HS-27A (cell line): ENCODE measurements around the gene PVALEF.

Source experiments
- DNase-seq: peaks from one replicate; pipeline ENCODE4 v3.0.0-alpha.2; 2012; ENCODE audit warnings: low read depth, missing footprints

The PVALEF gene

DNA sequence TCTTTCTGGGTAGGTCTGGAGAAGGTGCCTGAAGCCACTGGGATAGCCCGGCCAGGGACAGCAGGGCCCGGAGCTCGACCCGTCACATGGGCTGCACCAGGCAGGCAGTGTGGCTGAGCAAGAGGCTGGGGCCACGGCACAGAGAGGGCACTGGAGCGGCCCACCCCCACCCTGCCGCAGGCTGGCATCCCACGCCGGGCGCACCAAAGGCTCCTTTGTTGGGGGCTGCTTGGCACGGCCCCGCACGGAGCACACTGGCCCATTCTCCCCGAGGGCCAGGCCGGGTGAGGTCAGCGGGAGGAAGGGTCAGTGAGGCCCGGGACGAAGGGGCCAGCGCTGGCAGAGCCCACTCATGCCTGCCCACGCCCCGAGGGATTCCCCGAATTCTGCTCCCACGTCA is 36.5 kb upstream of the PVALEF start:
- no peak for DNase-seq

DNA sequence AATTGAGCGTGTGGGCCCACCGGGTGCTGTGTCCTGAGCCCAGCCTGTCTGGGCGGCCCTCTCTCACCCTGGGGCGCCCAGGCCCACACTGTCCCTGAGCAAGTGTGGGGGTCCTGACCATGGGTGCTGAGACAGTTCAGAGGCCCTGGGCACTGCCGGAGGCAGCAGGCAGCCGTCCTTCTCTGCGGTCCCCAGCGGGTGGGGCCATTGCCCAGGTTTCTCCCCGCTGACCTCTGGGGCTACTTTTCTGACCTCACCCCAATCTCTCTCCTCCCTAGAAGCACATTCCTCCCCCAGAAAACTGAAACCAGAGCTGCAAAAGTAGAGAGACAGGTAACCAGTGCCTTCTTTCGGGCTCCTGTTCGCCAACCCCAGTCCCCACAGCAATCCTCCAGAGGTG is 36.0 kb upstream of the PVALEF start:
- DNase-seq = no peak

DNA sequence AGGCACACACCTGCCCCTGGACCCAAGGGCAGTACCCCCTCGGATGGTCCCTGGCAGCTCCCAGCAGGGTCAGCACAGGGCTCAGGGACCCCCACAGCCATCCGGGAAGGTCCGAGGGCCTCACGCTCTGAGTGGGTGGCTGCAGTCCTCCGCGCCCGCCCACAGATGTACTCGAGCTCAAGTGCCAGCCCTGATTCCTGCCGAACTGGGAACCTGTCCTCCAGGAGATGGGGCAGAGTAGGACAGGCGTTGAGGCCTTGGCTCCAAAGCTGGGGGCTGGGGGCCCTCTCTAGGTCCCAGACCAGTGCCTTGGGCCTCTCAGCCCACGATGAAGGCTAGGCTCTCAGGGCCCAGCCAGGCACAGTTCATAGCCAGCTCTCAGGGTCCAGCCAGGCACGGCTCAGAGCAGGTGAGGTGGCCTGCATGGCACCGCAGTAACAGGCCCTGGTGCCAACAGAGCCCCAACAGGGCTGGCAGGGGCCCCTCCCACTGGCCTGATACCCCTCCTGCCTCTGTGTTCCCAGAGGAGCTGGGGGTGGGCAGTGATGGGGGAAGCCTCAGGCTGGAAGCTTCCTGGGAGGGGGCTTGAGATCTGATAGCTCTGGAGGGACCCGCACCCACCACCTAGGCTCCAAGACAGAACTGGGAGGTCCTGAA is 35.5 kb upstream of the PVALEF start:
- DNase-seq = no peak

DNA sequence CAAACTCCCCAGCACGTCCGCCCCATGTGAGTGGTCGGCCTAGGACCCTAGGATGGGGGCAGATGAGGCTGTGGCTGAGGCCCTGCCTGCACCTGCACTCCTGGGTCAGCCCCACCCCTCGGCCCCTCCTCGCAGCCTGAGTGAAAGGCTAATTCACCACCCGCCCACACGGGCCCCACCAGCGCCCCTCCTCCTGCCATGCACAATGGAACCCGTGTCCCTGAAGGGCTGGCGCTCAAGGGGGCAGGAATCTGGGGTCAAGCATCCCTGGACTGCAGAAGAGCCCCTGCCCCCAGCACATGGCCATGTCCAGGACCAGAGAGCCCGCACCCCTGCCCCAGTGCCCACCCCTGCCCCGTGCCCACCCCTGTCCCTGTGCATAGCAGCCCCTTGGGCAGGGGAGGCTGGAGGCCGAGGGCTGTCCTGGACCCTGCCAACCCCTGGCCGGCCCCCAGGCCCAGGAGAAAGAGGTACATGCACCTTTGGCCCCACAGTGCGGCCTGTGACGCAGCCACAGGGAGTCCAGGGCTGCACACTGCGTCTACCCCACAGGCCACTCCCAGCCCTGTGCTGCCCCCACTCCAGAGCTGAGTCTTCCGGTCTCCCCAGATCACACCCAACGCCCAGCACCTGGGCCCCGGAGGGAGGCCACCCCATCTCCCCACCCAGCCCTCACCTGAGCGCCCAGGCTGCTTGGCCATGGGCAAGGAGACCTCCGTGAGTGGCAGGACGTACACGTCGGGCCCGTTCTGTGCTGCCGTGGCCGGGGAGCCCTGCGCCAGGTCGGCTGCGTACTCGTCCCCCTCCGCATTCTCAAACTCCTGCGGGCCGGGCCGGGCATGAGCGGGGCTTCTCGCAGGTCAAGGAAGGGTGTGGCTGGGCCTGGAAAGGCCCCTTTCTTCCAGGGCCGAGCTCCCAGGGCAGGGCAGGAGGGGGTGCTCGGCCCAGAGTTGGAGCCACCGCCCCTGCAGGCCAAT is 34.6 kb upstream of the PVALEF start:
- no peak for DNase-seq

DNA sequence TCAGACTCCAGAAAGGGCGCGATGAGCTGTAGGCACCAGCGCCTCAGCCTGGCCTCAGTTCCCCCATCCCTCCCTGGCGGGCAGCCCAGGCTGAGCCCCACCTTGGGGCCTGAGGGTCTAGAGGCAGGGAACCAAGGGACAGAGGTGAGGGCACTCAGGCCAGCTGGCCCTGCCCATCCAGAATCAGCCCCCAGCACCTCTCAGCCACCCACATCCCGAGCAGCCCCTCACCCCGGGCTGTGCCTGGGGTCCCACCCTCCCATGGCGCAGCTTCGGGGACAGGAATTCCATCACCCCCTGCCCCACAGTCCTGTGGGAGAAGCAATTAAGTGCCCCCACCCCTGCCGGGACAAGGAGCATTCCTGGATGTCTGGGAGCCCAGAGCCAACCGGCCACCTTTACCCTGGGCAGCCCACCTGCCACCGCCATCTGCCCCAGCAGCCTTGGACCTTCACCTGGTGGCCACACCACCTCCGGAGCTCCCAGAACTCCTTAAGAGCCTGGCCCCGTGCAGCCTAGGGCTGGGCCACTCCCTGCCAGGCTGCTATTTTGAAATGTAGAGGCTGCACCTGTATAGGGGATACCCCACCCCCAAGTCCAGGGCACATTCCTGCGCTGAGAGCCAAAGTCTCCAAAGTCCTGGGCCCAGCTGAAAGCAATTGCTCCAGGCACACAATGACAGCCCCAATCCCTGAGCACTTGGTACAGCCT is 33.7 kb upstream of the PVALEF start:
- DNase-seq = no peak

DNA sequence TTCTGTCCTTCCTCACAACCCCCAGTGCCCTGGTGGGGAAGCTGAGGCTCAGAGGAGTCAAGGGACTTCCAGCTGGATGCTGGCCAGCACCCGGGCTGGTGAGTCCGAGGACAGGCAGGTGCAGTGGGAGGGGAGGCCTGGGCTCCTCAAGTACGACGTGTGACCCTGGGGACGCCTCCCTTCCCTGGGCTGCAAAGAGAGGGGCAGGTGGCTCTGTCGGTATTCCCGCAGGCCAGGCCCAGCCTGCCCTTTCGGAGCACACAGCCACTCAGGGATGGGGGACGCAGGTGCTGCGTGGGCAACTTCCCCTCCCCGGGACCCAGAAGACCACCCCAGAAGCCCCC is 33.1 kb upstream of the PVALEF start:
- no peak for DNase-seq

DNA sequence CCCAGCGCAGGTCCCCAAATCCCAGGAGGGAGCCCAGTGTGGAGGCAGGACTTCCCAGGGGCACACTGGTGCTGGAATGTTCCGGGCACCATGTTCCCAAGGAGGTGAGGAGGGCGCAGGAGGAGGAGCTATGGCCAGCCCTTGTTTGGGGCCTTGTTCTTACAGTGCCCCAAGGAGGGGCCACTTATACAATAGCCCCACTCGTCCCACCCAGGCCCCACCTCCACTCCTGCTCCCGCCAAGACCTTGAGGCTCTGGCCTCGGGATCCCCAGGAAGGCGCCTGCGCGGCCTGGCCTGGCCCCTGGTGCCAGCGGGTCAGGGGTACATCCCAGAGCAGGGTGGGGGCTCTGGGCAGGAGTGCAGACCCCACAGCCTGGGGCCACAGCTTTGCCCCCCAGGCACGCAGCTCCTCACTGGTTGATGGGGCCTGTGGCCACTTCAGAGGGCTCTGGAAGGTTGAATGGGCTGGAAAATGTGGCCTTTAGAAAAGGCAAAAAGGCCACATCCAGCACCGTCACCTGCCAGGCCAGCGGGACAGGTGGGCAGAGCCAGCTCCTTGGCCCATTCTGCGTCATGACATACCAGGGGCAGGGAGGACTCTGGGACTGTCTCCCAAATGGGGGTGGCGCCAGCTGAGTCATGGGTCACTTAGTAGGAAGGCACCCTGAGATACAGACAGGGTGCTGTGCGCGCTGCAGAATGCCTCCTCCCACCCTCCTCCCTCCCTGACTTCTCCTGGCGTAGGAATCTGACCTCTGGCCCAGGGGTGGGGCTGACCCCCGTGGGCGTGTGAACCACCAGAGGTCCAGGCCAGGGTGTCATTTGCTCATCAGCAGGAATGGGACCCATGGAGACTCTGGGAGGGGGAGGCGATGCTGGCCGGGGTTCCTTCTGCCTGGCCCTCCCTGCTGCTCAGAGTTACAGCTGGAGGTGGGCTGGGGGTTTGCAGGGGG is 32.3 kb upstream of the PVALEF start:
- no peak for DNase-seq

DNA sequence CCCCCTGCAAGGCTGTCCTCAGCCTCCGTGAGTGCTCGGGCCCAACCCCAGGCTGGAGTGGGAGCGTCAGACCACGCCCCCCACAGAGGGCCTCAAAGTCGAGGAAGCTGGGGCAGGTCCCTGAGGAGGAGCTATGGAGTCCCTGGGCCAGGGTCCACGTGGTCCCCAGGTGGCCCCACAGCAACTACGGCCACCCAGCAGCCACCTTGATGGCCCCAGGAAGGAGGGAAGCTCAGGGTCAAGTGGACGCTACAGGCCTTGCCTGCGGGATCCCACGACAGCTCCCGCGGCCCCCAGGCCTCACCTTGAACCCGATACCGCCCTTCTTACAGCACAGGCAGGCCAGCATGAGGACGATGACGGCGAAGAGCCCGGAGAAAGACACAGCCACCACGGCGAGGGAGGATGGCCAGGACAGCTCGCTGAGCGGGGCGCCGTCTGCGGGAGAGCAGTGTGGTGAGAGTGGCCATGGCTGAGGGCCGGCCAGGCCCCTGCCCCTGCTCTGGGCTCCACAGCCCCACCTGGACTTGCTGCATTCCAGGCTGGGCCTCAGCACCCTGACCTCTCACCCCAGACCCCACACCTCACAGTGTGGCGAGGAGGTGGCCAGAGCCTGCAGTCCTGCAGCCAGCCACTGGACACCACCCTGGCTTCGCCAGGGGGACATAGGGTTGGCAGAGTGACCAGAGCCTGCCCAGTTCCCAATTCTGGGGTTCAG is 31.1 kb upstream of the PVALEF start:
- no peak for DNase-seq

DNA sequence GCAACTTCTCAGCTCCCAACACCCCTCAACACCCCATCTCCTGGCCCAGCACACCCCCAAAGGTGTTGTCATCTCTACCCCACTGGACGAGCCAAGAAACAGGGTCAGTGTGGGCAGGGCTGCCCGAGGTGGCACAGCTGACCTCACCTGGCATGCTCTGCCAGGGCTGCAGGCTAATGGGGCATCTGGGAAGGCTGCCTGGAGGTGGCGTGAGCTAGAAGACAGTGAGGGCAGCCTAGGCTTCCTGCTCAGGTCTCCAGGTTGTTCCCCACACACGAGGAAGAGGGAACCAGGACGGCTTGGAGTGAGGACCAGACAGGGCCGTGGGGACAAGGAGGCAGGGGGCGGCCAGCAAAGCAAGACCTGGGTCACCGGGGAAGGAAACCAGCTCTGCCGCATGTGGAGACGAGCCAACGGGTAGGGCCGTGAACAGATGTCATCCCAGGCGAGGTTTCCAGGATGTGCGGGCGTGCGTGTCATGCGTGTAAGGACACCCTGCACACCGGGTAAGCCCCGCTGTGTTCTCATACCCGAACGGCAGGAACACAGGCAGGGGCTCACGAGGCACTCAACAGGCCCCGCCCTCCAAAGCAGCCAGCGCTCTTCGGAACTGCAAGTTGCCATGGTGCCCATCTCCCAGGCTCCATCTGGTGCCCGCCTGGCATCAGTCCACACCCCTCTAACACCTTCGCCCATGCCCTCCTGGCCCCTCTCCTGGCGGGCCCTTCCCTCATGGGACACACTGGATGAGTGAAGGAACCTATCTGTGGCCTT is 29.6 kb upstream of the PVALEF start:
- no peak for DNase-seq

DNA sequence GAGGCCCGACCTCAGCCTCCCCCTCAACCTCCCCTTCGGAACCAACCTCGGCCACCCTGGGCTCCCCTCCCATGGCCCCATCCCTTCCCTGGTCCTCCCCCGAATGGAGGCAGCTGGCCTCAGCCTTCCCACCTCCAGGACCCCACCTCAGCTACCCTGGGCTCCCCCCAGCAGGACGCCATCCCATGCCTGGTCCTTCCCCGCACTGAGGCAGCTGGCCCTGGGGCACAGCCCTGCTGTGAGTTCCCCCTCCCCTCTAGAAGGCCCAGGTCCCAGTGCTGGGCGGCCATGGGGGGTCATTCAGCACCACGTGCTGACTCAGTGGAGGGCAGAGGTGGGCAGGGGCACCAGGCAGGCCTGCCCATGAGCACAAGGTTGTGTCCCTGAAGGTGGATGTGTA is 28.9 kb upstream of the PVALEF start:
- DNase-seq = no peak

DNA sequence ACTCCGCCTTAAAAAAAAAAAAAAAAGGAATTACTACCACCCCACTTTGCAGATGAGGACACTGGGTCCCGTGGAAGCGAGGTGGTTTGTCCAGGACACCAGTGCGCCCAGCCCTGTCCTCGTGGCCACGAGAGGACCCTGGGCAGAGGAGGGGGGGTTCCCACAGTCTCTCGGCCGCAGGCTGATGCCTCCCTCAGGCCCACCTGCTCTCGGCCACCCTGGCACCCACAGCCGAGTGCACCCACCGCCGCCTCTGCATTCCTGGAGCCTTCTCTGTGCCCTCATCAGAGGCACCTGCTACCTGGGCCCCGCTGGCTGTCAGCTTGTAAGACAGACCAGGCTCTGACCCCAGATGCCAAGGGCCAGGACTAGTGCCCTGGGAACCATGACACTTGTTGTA is 28.1 kb upstream of the PVALEF start:
- no peak for DNase-seq

DNA sequence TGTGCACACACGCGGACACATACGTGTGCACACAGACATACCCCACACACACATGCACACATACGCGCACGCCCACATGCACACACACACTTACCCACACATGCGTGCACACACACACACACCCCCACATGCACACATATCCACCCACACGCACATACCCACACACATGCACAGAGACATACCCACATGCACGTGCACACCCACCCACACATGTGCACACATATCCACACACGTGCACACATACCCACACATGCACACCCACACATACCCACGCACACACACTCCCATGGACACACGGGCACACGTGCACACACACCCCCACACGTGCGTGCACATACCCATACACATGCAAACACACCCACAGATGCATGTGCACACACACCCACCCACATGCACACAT is 27.2 kb upstream of the PVALEF start:
- no peak for DNase-seq

DNA sequence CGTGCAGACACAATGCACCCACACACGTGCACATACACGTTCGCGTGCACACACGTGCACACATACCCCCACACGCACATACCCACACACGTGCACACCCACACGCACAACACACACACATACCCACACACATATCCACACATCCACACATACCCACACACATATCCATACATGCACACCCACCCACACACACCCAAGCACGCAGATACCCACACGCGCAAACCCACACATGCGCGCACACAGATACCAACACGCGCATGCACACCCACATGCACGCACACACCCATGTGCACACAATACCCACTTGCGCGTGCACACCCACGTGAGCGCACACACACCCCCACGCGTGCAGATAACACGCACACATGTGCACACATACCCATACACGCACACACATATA is 26.8 kb upstream of the PVALEF start:
- DNase-seq = no peak

DNA sequence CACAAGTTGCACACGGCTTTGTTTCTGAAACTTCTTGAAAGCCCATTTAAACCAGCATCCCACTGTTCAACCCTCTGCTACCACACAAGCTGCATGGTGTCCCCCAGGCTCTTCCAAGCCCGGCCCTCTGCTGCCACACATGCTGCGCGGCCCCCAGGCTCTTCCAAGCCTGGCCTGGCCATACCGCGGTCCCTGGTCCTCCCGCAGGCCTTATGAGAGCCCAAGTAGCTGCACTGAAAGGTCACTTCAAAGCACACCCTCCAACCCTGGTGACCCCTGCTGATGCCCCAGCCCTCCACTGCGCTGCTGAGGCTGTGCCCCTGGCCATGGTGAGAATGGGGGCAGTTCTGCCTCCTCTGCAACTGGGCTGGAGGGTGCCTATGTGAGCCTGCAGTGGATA is 25.9 kb upstream of the PVALEF start:
- DNase-seq = no peak

DNA sequence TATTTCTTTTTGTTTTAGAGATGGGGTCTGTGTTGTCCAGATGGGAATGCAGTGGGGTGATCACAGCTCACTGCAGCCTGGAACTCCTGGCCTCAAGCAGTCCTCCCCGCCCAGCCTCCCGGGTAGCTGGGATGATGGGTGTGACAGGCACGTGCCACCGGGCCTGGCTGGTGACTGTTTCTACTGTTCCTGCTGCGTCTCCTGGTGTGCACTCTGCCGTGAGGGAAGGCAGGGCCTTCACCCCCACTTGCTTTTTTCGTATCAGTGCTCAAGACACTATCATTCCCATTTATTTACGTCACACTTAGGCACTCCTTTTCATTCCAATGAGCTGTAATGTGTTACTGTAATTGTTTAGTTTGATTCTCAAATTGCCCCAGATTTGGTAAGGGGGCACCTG is 25.3 kb upstream of the PVALEF start:
- no peak for DNase-seq

DNA sequence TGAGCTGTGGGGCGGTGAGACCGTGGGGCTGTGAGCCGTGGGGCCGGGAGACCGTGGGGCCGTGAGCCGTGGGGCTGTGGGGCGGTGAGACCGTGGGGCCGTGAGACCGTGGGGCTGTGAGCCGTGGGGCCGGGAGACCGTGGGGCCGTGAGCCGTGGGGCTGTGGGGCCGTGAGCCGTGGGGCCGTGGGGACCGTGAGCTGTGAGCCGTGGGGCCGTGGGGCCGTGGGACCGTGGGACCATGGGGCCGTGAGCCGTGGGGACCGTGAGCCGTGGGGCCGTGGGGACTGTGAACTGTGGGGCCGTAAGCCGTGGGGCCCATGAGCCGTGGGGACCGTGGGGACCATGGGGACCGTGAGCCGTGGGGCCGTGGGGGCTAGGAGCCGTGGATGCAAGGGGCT is 24.6 kb upstream of the PVALEF start:
- no peak for DNase-seq

DNA sequence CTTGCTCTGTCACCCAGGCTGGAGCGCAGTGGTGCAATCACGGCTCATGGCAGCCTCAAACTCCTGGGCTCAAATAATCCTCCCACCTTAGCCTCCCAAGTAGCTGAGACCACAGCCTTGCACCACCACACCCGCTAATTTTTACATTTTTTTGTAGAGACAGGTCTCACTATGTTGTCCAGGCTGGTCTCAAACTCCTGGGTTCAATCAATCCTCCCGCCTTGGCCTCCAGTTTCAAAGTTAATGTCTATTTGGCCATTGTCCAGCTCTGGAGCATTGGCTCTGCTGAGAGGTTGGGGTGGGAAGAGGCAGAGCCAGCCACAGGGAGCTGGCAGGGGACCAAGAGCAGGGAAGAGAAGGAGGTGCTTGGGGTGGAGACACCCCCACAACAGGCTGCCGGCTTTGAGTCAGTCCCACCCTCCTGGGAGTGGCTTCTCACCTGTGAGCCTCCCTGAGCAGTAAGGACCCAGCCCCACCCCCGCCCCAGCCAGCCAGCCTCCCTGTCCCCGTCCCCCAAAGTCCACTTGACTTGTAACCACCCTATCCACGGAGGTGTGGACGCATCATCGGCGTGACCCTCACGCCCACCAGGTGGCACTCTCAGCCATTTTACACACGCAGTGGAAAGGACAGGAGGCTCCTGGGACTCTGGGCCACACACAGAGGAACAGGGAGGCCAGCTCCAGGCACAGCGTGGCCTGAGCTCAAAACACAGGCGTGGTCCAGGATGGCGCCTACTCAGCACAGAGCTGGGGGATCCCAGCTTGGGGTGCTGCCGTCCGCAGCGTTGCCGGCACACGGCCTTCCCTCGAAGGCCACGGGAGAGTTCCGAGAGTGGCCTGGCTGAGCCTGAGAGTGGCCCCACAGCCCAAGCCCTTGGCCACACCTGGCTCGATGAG is 22.8 kb upstream of the PVALEF start:
- DNase-seq = no peak

DNA sequence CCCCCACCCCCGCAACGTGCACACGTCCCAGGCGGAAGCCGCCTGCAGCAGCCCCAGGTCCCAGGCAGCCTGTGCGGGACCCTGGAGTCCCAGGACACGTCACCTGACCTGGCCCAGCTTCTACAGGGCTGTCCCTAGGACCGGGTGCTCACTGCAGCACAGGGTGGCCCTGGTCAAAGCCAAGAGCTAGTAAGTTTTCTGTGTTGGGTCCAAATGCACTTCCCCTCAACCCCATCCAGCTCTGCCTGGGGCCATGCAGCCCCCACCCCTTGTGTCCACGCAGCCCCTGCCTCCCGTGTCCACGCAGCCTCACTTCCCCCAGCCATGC is 22.1 kb upstream of the PVALEF start:
- no peak for DNase-seq

DNA sequence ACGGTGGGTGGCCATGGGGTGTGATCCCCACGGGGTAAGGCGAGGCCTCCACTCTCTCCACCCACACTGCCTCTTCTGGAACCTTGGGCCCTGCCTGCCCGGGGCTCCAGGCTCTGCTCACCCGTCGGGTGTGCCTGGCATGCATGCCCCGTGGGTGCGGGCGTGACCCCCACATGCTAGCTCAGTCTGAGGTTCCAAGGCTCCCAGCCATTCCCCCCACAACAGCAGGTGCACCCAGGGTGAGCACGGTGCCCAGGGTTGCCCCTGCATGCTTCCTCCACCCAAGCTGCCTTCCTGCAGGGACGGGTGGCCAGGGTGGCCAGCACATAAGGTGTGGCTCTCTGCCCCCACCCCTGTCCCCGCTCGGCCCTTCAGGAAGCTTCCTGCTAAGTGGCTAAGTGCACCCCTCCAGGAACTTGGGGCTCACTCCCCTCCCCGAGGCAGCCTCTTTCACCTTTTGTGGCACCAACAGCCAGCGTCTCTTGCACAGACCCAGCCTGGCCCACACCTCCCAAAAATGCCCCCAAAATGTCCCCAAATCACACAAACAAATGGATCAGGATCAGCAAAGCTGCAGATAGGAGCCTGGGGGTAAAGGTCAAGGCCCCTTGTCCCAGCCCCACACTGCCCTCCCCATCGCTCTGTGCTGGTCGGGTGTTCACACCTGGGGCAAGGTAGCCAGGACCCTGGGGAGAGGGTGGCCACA is 21.4 kb upstream of the PVALEF start:
- DNase-seq = no peak
